ENCODE measurements around the gene OR6T1.
A peak's percentile ranks its signal among the peaks of the same experiment; 100 is the strongest.

Gene OR6T1

GRCh38 chr11:123943738-123944137, at the start of gene OR6T1:
Gene OR6T1 (minus strand): TSS chr11:123943838. CDS start chr11:123943838, 0 bp downstream.
- DNase-seq (ENCODE audit: low spot score): no peak

- DNase-seq (ENCODE audit: low spot score): no peak
Observed at GRCh38 chr11:123979311-123979710, 35.7 kb upstream of the OR6T1 start.

GRCh38 chr11:123977731-123978347, 34.2 kb upstream of the OR6T1 start, which contains the start of gene OR10S1:
Gene OR10S1 (minus strand): TSS chr11:123977781. CDS start chr11:123977664, 117 bp downstream.
- no peak for DNase-seq (ENCODE audit: low spot score)

GRCh38 chr11:123976770-123977560, 33.3 kb upstream of the OR6T1 start:
- no peak for DNase-seq (ENCODE audit: low spot score)

GRCh38 chr11:123973816-123974215, 30.2 kb upstream of the OR6T1 start:
- peak; percentile 99 for DNase-seq (ENCODE audit: low spot score)

GRCh38 chr11:123956752-123957151, 13.1 kb upstream of the OR6T1 start:
- no peak for DNase-seq (ENCODE audit: low spot score)

GRCh38 chr11:123945132-123945531, 1.5 kb upstream of the OR6T1 start:
- DNase-seq (ENCODE audit: low spot score): no peak

GRCh38 chr11:123942413-123942812, 1.2 kb downstream of the OR6T1 start:
- no peak for DNase-seq (ENCODE audit: low spot score)

- no peak for DNase-seq (ENCODE audit: low spot score)
Observed at GRCh38 chr11:123939317-123939716, 4.3 kb downstream of the OR6T1 start, which contains the start of gene OR4D5. Gene OR4D5 (plus strand): TSS chr11:123939617. CDS start chr11:123939617, 0 bp downstream.

- no peak for DNase-seq (ENCODE audit: low spot score)
Observed at GRCh38 chr11:123924027-123924426, 19.6 kb downstream of the OR6T1 start.

GRCh38 chr11:123920943-123921342, 22.7 kb downstream of the OR6T1 start:
- DNase-seq (ENCODE audit: low spot score): no peak

GRCh38 chr11:123905826-123906225, 37.8 kb downstream of the OR6T1 start:
- DNase-seq (ENCODE audit: low spot score): no peak

GRCh38 chr11:123904932-123905331, 38.7 kb downstream of the OR6T1 start:
- no peak for DNase-seq (ENCODE audit: low spot score)

GRCh38 chr11:123903932-123904331, 39.7 kb downstream of the OR6T1 start:
- no peak for DNase-seq (ENCODE audit: low spot score)

GRCh38 chr11:123901867-123902266, 41.8 kb downstream of the OR6T1 start, which contains the start of gene OR8D4:
Gene OR8D4 (plus strand): TSS chr11:123902167. CDS start chr11:123906432, 4,265 bp downstream.
- no peak for DNase-seq (ENCODE audit: low spot score)

GRCh38 chr11:123899792-123900191, 43.8 kb downstream of the OR6T1 start:
- DNase-seq (ENCODE audit: low spot score): no peak

Measured in kidney capillary endothelial cell (primary cell).